Measurements from ENCODE around the gene PHF21A.

PHF21A gene

GRCh38 chr11:46002189-46002588 is 119.1 kb downstream of the PHF21A start:
- Histone ChIP-seq H3K9ac (no peak overlapping the region), H3K27me3 (ENCODE audit: control insufficient read depth, insufficient read depth, low read length) (no peaks in the 10 kb centered on the region)

GRCh38 chr11:46001448-46001914 is 119.8 kb downstream of the PHF21A start:
- no peak overlapping the region for H3K4me2 ChIP-seq (ENCODE audit: low read length)
- H3K4me1 ChIP-seq, result peaks cover 2% of the 10 kb centered on the region
- H3K4me3 ChIP-seq (ENCODE audit: low read depth, low read length), result no peak overlapping the region
- no peaks in the 10 kb centered on the region for H3K36me3 ChIP-seq (ENCODE audit: control insufficient read depth, insufficient read depth, low read length)
- no peak overlapping the region for H2AFZ ChIP-seq
- H3K79me2 ChIP-seq, result peaks cover 19% of the 10 kb centered on the region
- H3K27ac ChIP-seq, result no peak overlapping the region
- H3K27me3 ChIP-seq (ENCODE audit: control insufficient read depth, insufficient read depth, low read length), result no peaks in the 10 kb centered on the region
- TF ChIP-seq CTCF (IDR thresholded peaks at IDR 0.05), result no peak
- no peaks in the 10 kb centered on the region for H3K9me3 ChIP-seq (ENCODE audit: control insufficient read depth, low read length)
- H3K9ac ChIP-seq, result no peak overlapping the region

More at GRCh38 chr11:46002189-46002588, 119.1 kb downstream of the PHF21A start:
- H3K4me3 ChIP-seq (ENCODE audit: low read depth, low read length), result no peak overlapping the region
- H3K79me2 ChIP-seq, result peaks cover 21% of the 10 kb centered on the region
- H3K4me2 ChIP-seq (ENCODE audit: low read length), result no peak overlapping the region
- H3K4me1 ChIP-seq, result peaks cover 5% of the 10 kb centered on the region
- TF ChIP-seq CTCF (IDR thresholded peaks at IDR 0.05), result no peak
- no peaks in the 10 kb centered on the region for H3K9me3 ChIP-seq (ENCODE audit: control insufficient read depth, low read length)
- no peaks in the 10 kb centered on the region for H3K36me3 ChIP-seq (ENCODE audit: control insufficient read depth, insufficient read depth, low read length)
- H3K27ac ChIP-seq, result no peak overlapping the region
- H2AFZ ChIP-seq, result no peak overlapping the region

- no peak overlapping the region for H3K9ac ChIP-seq
- TF ChIP-seq CTCF (IDR thresholded peaks at IDR 0.05), result no peak
- H3K27me3 ChIP-seq (ENCODE audit: control insufficient read depth, insufficient read depth, low read length), result no peaks in the 10 kb centered on the region
- no peak overlapping the region for H2AFZ ChIP-seq
- H3K4me2 ChIP-seq (ENCODE audit: low read length), result no peak overlapping the region
- H3K4me1 ChIP-seq, result peaks cover 14% of the 10 kb centered on the region
- H3K9me3 ChIP-seq (ENCODE audit: control insufficient read depth, low read length), result no peaks in the 10 kb centered on the region
- no peak overlapping the region for H3K4me3 ChIP-seq (ENCODE audit: low read depth, low read length)
- peaks cover 19% of the 10 kb centered on the region for H3K79me2 ChIP-seq
- H3K36me3 ChIP-seq (ENCODE audit: control insufficient read depth, insufficient read depth, low read length), result no peaks in the 10 kb centered on the region
- H3K27ac ChIP-seq, result no peak overlapping the region
Measured at GRCh38 chr11:45997599-45997998, 123.7 kb downstream of the PHF21A start.

- no peak for TF ChIP-seq CTCF (IDR thresholded peaks at IDR 0.05)
- Histone ChIP-seq H3K4me2 (ENCODE audit: low read length) (no peak overlapping the region), H3K4me3 (ENCODE audit: low read depth, low read length) (no peak overlapping the region), H3K27me3 (ENCODE audit: control insufficient read depth, insufficient read depth, low read length) (no peaks in the 10 kb centered on the region), H3K4me1 (peaks cover 14% of the 10 kb centered on the region), H3K36me3 (ENCODE audit: control insufficient read depth, insufficient read depth, low read length) (no peaks in the 10 kb centered on the region), H3K9ac (no peak overlapping the region), H2AFZ (no peak overlapping the region), H3K79me2 (peaks cover 11% of the 10 kb centered on the region), H3K9me3 (ENCODE audit: control insufficient read depth, low read length) (no peaks in the 10 kb centered on the region), H3K27ac (peak overlapping the region; percentile 68)
Measured at GRCh38 chr11:45995342-45995734, 125.9 kb downstream of the PHF21A start.
